Glutamatergic neuron (in vitro differentiated cells): ENCODE data around the gene CLSTN1. TPM values are rescaled to one million over a fixed set of nuclear protein-coding genes. Genes with fewer than 3 reads are reported as not detected.

Source experiments
- DNase-seq: peaks from one replicate; pipeline ENCODE4 v3.0.0; 2022
- H3K27ac Mint-ChIP-seq: one replicate; pipeline ENCODE4 v1.8.0; 2020; ENCODE audit warnings: mild to moderate bottlenecking, mixed read lengths, inconsistent platforms; ENCODE audit not compliant: unreplicated experiment
- H3K27me3 Mint-ChIP-seq: one replicate; pipeline ENCODE4 v1.8.0; 2020; ENCODE audit warnings: mild to moderate bottlenecking, moderate library complexity, mixed read lengths, inconsistent platforms; ENCODE audit not compliant: unreplicated experiment
- H3K36me3 Mint-ChIP-seq: one replicate; pipeline ENCODE4 v1.8.0; 2020; ENCODE audit warnings: mild to moderate bottlenecking, mixed read lengths, inconsistent platforms; ENCODE audit not compliant: unreplicated experiment
- H3K4me1 Mint-ChIP-seq: one replicate; pipeline ENCODE4 v1.8.0; 2020; ENCODE audit warnings: mild to moderate bottlenecking, low read depth, mixed read lengths, inconsistent platforms; ENCODE audit not compliant: unreplicated experiment
- H3K4me3 Mint-ChIP-seq: one replicate; pipeline ENCODE4 v1.8.0; 2020; ENCODE audit warnings: mild to moderate bottlenecking, mixed read lengths, inconsistent platforms; ENCODE audit not compliant: unreplicated experiment
- H3K9me3 Mint-ChIP-seq: one replicate; pipeline ENCODE4 v1.8.0; 2020; ENCODE audit warnings: mild to moderate bottlenecking, moderate library complexity, mixed read lengths, inconsistent platforms; ENCODE audit not compliant: unreplicated experiment
- CTCF ChIP-seq: fragments of 200-600 bp; sonication (generic); IDR thresholded peaks from one replicate; pipeline ENCODE4 v1.5.0; 2021; ENCODE audit not compliant: partially characterized antibody, unreplicated experiment
- total RNA-seq: library from RNA; stranded (reverse); fragmentation: NEBNext Ultra II Directional; extraction: Animal tissue kit (Norgen Biotek cat#: 25700); gene quantifications from one replicate; pipeline ENCODE4 v1.2.1, GENCODE V29; 2021; ENCODE audit not compliant: unreplicated experiment

CLSTN1 gene
- total RNA-seq, 1 donor from 2014 or later, result 139 TPM

DNA sequence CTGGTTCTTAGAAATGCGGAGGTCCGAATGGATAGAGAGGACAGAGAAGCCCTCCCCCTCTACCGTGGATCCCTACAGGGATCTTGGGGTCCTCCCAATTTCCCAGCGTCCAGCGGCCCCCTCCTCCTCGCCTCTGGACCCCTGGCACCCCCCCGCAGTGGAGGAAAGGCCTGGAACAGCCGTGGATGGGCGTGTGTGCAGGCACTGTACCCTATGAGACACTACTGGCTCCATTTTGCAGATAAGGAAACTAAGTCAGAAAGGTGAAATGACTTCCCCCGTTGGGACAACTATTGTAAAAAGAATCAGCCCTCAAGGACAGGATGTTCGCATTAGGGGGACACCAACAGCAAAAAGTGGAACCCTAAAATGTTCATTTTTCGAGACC, 931 bp upstream of the CLSTN1 start:
- Mint-ChIP-seq H3K36me3 (no peaks in the 10 kb centered on the region), H3K27ac (peak overlapping the region; percentile 43), H3K4me3 (peak overlapping the region; percentile 78), H3K9me3 (peaks cover 15% of the 10 kb centered on the region), H3K4me1 (peaks cover 29% of the 10 kb centered on the region), H3K27me3 (peaks cover 23% of the 10 kb centered on the region)
- DNase-seq, result no peak
- TF ChIP-seq CTCF, result no peak

GRCh38 chr1:9823693-9823942, 147 bp downstream of the CLSTN1 start:
- peaks cover 15% of the 10 kb centered on the region for H3K9me3 Mint-ChIP-seq
- TF ChIP-seq CTCF, result no peak
- DNase-seq, result no peak
- no peak overlapping the region for H3K27ac Mint-ChIP-seq
- peaks cover 29% of the 10 kb centered on the region for H3K4me1 Mint-ChIP-seq
- H3K4me3 Mint-ChIP-seq, result no peak overlapping the region
- peaks cover 23% of the 10 kb centered on the region for H3K27me3 Mint-ChIP-seq
- H3K36me3 Mint-ChIP-seq, result no peaks in the 10 kb centered on the region

DNA sequence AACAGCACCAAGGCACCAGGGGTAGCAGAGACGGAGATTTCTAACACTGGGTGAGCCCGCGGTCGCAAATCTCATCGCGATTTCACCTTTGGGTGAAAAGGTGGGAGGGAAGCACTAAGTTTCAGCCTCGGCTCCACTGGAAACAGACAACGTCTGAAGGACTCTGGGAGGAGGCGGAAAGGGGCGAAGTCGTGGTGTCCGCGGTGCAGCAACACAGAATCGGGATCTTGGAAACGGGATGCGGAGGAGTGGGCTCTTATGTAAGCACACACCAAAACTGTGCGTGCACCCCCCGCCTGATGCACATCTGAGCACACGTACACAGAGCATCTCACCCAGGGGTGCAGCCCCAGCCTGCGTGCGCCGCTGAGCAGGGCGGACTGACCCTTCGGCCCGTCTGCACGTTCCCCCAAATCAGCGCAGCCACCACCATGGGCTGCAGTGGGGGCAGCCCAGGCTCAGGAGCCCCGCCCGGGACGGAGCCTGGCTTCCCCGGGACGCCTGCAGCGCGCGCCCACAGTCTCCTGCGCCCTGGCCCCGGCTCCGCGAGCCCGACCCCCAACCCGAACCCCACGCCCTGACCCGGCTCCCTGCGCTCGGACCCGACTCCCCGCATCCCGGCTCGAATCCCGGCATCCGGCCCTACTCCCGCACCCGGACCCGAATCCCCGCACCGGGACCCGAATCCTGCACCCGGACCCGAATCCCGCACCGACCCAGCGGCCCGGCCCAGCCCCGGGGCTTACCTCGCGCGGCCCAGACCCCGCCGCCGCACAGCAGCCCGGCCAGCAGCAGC, 670 bp downstream of the CLSTN1 start:
- Mint-ChIP-seq H3K4me1 (peaks cover 29% of the 10 kb centered on the region), H3K4me3 (peak overlapping the region; percentile 94), H3K9me3 (peaks cover 15% of the 10 kb centered on the region), H3K36me3 (no peaks in the 10 kb centered on the region), H3K27ac (peak overlapping the region; percentile 91), H3K27me3 (peaks cover 23% of the 10 kb centered on the region)
- TF ChIP-seq CTCF, result no peak
- peak; percentile 42 for DNase-seq

- Mint-ChIP-seq H3K27ac (peak overlapping the region; percentile 91), H3K4me1 (peaks cover 29% of the 10 kb centered on the region), H3K27me3 (peaks cover 20% of the 10 kb centered on the region), H3K36me3 (no peaks in the 10 kb centered on the region), H3K9me3 (peaks cover 15% of the 10 kb centered on the region), H3K4me3 (peak overlapping the region; percentile 94)
- no peak for TF ChIP-seq CTCF
- DNase-seq, result no peak
Measured at GRCh38 chr1:9822490-9822889, 1.3 kb downstream of the CLSTN1 start.

GRCh38 chr1:9821710-9822109, 2.1 kb downstream of the CLSTN1 start:
- Mint-ChIP-seq H3K4me1 (peaks cover 29% of the 10 kb centered on the region), H3K27ac (no peak overlapping the region), H3K9me3 (peaks cover 15% of the 10 kb centered on the region), H3K27me3 (peaks cover 20% of the 10 kb centered on the region), H3K4me3 (peak overlapping the region; percentile 94), H3K36me3 (no peaks in the 10 kb centered on the region)
- DNase-seq, result no peak
- TF ChIP-seq CTCF, result no peak
